Neural cell (in vitro differentiated cells): ENCODE data around the gene AKAP6.

Experiments used
- CTCF ChIP-seq: fragments of 450-650 bp; IDR thresholded peaks from 2 replicates; pipeline ENCODE4 v1.5.1; 2014; ENCODE audit warnings: antibody characterized with exemption, mild to moderate bottlenecking, moderate library complexity; ENCODE audit not compliant: poor library complexity, severe bottlenecking
- EP300 ChIP-seq: fragments of 450-650 bp; conservative IDR thresholded peaks from 2 replicates; pipeline ENCODE4 v1.6.1; 2014; ENCODE audit warnings: antibody characterized with exemption, mild to moderate bottlenecking, moderate library complexity; ENCODE audit not compliant: poor library complexity, severe bottlenecking
- EZH2 ChIP-seq: fragments of 200-600, 300-800 bp; shearing (Covaris generic), sonication (generic); IDR thresholded peaks from 2 replicates; pipeline ENCODE4 v1.6.1; 2014; ENCODE audit warnings: antibody characterized with exemption, low read length, borderline replicate concordance, mild to moderate bottlenecking; ENCODE audit not compliant: insufficient read depth, poor library complexity, severe bottlenecking
- POLR2AphosphoS5 ChIP-seq: IDR thresholded peaks from 2 replicates; pipeline ENCODE4 v1.6.1; 2012
- SMC3 ChIP-seq: fragments of 450-650 bp; conservative IDR thresholded peaks from 2 replicates; pipeline ENCODE4 v1.6.1; 2014; ENCODE audit warnings: antibody characterized with exemption, mild to moderate bottlenecking, moderate library complexity; ENCODE audit not compliant: poor library complexity
- TAF1 ChIP-seq: IDR thresholded peaks from 2 replicates; pipeline ENCODE4 v1.6.1; 2012; ENCODE audit warnings: low read depth

- TF ChIP-seq CTCF = no peak
- TF ChIP-seq EP300 = no peak
- no peak for TF ChIP-seq EZH2
- no peak for TF ChIP-seq POLR2AphosphoS5
- TF ChIP-seq TAF1 = no peak
- no peak for TF ChIP-seq SMC3
Observed at GRCh38 chr14:32682214-32682613, 353.1 kb downstream of the AKAP6 start.
